Stimulated activated memory B cell treated with anti-CD40 and anti-IgM and Interleukin-4, amounts not matched to agents 10 μg/mL and 1 μg/mL and 100 μg/mL, for 72 hours (primary cell): Measurements from ENCODE around the gene C10orf67.
"Not testable (repeated sequence)": the region's sequence is repeated elsewhere in the genome, so short reads cannot be mapped to it uniquely, and the experiment has no call there.

Experiments used
- ATAC-seq: fragments of 150-1000 bp; cut with Tn5 transposase; 2 replicates; pipeline ENCODE4 v1.10.0; 2021
- H3K27ac Mint-ChIP-seq: one replicate; pipeline ENCODE4 v1.8.0; 2022; ENCODE audit warnings: mild to moderate bottlenecking, mixed read lengths
- H3K27me3 Mint-ChIP-seq: one replicate; pipeline ENCODE4 v1.8.0; 2022; ENCODE audit warnings: mixed read lengths
- H3K36me3 Mint-ChIP-seq: one replicate; pipeline ENCODE4 v1.8.0; 2022; ENCODE audit warnings: mixed read lengths
- H3K4me1 Mint-ChIP-seq: one replicate; pipeline ENCODE4 v1.8.0; 2022; ENCODE audit warnings: mixed read lengths
- H3K4me3 Mint-ChIP-seq: one replicate; pipeline ENCODE4 v1.8.0; 2022; ENCODE audit warnings: mild to moderate bottlenecking, moderate library complexity, mixed read lengths
- H3K9me3 Mint-ChIP-seq: one replicate; pipeline ENCODE4 v1.8.0; 2022; ENCODE audit warnings: mixed read lengths

C10orf67 gene

GRCh38 chr10:23368816-23369640, 24.4 kb upstream of the C10orf67 start:
- peak; percentile 85 for ATAC-seq
- H3K27ac Mint-ChIP-seq: peak overlapping the region; percentile 9
- no peaks in the 10 kb centered on the region for H3K36me3 Mint-ChIP-seq
- peaks cover 48% of the 10 kb centered on the region for H3K27me3 Mint-ChIP-seq
- no peaks in the 10 kb centered on the region for H3K9me3 Mint-ChIP-seq
- H3K4me1 Mint-ChIP-seq: peaks cover 45% of the 10 kb centered on the region
- H3K4me3 Mint-ChIP-seq: peak overlapping the region; percentile 40

GRCh38 chr10:23367896-23368595, 23.4 kb upstream of the C10orf67 start:
- Mint-ChIP-seq H3K4me1 (peaks cover 46% of the 10 kb centered on the region), H3K27me3 (peaks cover 58% of the 10 kb centered on the region), H3K27ac (peak overlapping the region; percentile 9), H3K36me3 (no peaks in the 10 kb centered on the region), H3K4me3 (peak overlapping the region; percentile 7), H3K9me3 (no peaks in the 10 kb centered on the region)
- ATAC-seq: no peak

GRCh38 chr10:23365417-23366030, 20.9 kb upstream of the C10orf67 start:
- H3K4me3 Mint-ChIP-seq, H3K27ac Mint-ChIP-seq, H3K36me3 Mint-ChIP-seq, H3K9me3 Mint-ChIP-seq: not testable (repeated sequence)
- Mint-ChIP-seq H3K4me1 (peaks cover 55% of the 10 kb centered on the region), H3K27me3 (peaks cover 67% of the 10 kb centered on the region)
- ATAC-seq: peak; percentile 42

DNA sequence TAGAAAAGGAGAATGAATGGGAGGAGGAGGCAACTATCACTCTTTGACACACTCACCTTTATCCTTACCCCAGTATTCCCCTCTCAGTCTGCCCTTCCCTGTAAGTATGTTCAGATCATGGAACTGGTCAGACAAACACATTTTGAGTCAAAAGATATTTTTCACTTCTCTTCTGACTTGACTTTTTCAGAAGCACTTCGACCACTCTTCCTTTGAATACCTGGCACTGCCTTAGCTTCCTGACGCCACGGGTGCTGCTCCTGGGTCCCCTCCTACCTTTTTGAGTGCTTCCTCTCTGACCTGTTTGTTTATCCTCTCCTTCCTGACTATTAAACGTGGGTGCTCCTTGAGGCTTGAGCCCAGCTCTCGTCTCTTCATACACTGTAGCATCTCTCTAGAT, 19.8 kb upstream of the C10orf67 start:
- no peak overlapping the region for H3K27ac Mint-ChIP-seq
- H3K36me3 Mint-ChIP-seq: no peaks in the 10 kb centered on the region
- no peaks in the 10 kb centered on the region for H3K9me3 Mint-ChIP-seq
- H3K4me1 Mint-ChIP-seq: peaks cover 46% of the 10 kb centered on the region
- peak; percentile 49 for ATAC-seq
- H3K27me3 Mint-ChIP-seq: peaks cover 60% of the 10 kb centered on the region
- no peak overlapping the region for H3K4me3 Mint-ChIP-seq

GRCh38 chr10:23363793-23364135, 19.2 kb upstream of the C10orf67 start:
- H3K4me3 Mint-ChIP-seq: no peak overlapping the region
- no peaks in the 10 kb centered on the region for H3K9me3 Mint-ChIP-seq
- H3K4me1 Mint-ChIP-seq: peaks cover 43% of the 10 kb centered on the region
- H3K36me3 Mint-ChIP-seq: no peaks in the 10 kb centered on the region
- peak overlapping the region; percentile 1 for H3K27ac Mint-ChIP-seq
- H3K27me3 Mint-ChIP-seq: peaks cover 60% of the 10 kb centered on the region
- ATAC-seq: no peak

GRCh38 chr10:23362879-23363792, 18.5 kb upstream of the C10orf67 start:
- no peak overlapping the region for H3K4me3 Mint-ChIP-seq
- H3K4me1 Mint-ChIP-seq: peaks cover 36% of the 10 kb centered on the region
- H3K27ac Mint-ChIP-seq: peak overlapping the region; percentile 1
- ATAC-seq: peak; percentile 37
- no peaks in the 10 kb centered on the region for H3K9me3 Mint-ChIP-seq
- no peaks in the 10 kb centered on the region for H3K36me3 Mint-ChIP-seq
- peaks cover 60% of the 10 kb centered on the region for H3K27me3 Mint-ChIP-seq

DNA sequence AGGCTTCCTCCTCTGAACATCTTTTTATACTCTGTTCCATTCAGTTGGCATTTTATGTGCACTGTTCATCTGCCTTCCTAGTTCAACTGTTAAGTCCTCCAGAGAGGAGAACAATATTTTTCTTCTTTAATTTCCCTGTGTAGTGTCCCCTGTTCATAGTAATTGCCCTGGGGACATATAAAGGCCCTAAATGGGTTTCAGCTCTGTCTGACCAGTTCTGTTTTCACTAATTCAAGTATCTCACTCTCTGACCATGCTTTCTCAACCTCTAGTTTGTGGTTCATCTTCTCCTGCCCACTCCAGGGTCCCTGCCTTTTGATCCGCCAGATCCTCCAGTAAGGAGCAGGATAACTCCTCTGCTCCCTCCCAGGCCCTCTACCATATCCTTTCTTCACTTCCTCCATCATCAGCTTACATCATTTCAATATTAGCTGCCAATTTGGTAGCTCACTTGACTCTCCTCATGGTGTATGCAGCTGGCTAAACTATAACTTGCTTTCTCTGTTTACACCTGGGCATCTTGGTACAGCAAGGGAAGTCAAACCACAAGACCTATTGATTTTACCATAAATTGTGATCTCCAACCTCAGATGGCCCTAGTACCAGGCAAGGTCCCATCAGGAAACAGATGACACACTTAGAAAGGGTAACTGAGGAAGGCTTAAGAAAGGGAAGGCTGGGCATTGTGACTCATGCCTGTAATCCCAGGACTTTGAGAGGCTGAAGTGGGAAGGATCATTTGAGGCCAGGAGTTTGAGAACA, 17.7 kb upstream of the C10orf67 start:
- Mint-ChIP-seq H3K27me3 (peaks cover 66% of the 10 kb centered on the region), H3K36me3 (no peaks in the 10 kb centered on the region), H3K9me3 (no peaks in the 10 kb centered on the region), H3K4me3 (no peak overlapping the region), H3K27ac (no peak overlapping the region), H3K4me1 (peaks cover 33% of the 10 kb centered on the region)
- ATAC-seq: peak; percentile 35

GRCh38 chr10:23361665-23362064, 17.1 kb upstream of the C10orf67 start:
- H3K4me3 Mint-ChIP-seq: no peak overlapping the region
- H3K9me3 Mint-ChIP-seq: no peaks in the 10 kb centered on the region
- peaks cover 33% of the 10 kb centered on the region for H3K4me1 Mint-ChIP-seq
- H3K27ac Mint-ChIP-seq: no peak overlapping the region
- no peaks in the 10 kb centered on the region for H3K36me3 Mint-ChIP-seq
- peaks cover 72% of the 10 kb centered on the region for H3K27me3 Mint-ChIP-seq
- ATAC-seq: no peak

GRCh38 chr10:23359692-23360380, 15.2 kb upstream of the C10orf67 start:
- ATAC-seq: no peak
- H3K4me3 Mint-ChIP-seq: no peak overlapping the region
- no peaks in the 10 kb centered on the region for H3K9me3 Mint-ChIP-seq
- H3K4me1 Mint-ChIP-seq: peaks cover 27% of the 10 kb centered on the region
- peaks cover 67% of the 10 kb centered on the region for H3K27me3 Mint-ChIP-seq
- H3K27ac Mint-ChIP-seq: no peak overlapping the region
- H3K36me3 Mint-ChIP-seq: no peaks in the 10 kb centered on the region

GRCh38 chr10:23358357-23358756, 13.8 kb upstream of the C10orf67 start:
- Mint-ChIP-seq H3K4me3 (no peak overlapping the region), H3K36me3 (no peaks in the 10 kb centered on the region), H3K27ac (no peak overlapping the region), H3K9me3 (no peaks in the 10 kb centered on the region), H3K27me3 (peaks cover 61% of the 10 kb centered on the region), H3K4me1 (peaks cover 12% of the 10 kb centered on the region)
- no peak for ATAC-seq

DNA sequence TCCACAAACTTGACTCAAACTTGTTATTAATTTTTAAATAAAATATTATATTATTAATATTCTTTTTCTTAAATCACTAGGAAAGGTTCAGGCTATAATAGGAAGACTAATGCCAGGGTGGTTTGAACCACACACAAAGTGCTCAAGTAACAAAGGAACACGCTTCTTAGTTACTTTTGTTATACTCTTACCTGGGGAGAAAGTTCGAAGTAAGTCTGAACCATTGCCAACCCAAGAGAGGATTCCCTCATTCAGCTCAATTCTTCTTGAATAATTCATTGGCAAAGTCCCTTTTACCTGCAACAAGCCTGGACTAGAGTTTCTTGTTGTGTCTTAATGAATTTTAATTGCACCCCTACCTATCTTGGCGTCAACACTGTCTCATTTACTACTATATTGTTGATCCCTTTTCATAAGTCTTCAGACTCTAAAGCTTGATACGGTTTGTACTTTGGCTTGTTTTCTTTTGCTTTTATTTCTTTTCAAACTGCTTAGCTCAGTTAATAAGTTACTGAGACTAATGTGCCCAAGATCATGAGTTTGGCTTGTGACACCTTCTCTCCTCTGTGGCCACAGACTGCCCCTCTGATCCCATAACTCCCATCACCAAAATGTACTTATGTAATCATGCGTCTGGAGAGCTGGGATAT, 10.2 kb upstream of the C10orf67 start:
- H3K9me3 Mint-ChIP-seq: peaks cover 3% of the 10 kb centered on the region
- H3K36me3 Mint-ChIP-seq: no peaks in the 10 kb centered on the region
- no peak for ATAC-seq

GRCh38 chr10:23351926-23352519, 7.4 kb upstream of the C10orf67 start:
- no peak for ATAC-seq
- Mint-ChIP-seq H3K27me3 (peaks cover 35% of the 10 kb centered on the region), H3K27ac (no peak overlapping the region), H3K4me3 (no peak overlapping the region), H3K4me1 (no peaks in the 10 kb centered on the region), H3K36me3 (no peaks in the 10 kb centered on the region), H3K9me3 (peaks cover 3% of the 10 kb centered on the region)

More for the DNA sequence above, 10.2 kb upstream of the C10orf67 start:
- Mint-ChIP-seq H3K27ac (no peak overlapping the region), H3K4me3 (no peak overlapping the region), H3K4me1 (no peaks in the 10 kb centered on the region), H3K27me3 (peaks cover 34% of the 10 kb centered on the region)

GRCh38 chr10:23350706-23351105, 6.1 kb upstream of the C10orf67 start:
- H3K27ac Mint-ChIP-seq, H3K36me3 Mint-ChIP-seq, ATAC-seq, H3K9me3 Mint-ChIP-seq, H3K4me1 Mint-ChIP-seq, H3K4me3 Mint-ChIP-seq: not testable (repeated sequence)
- peaks cover 29% of the 10 kb centered on the region for H3K27me3 Mint-ChIP-seq
